A549 (cell line): Measurements from ENCODE around the gene B9D2.

Experiments
- CTCF ChIP-seq: fragments of >200 bp; sonication (Bioruptor Twin); formaldehyde crosslinking; IDR thresholded peaks from 3 replicates; pipeline ENCODE4 v1.5.1; 2016
- MAX ChIP-seq: IDR thresholded peaks from 2 replicates; pipeline ENCODE4 v1.6.1; 2012
- NFE2L2 ChIP-seq: fragments of 150-350 bp; conservative IDR thresholded peaks from 2 replicates; pipeline ENCODE4 v1.6.1; 2014; ENCODE audit warnings: low read length
- POLR2A ChIP-seq: IDR thresholded peaks from 2 replicates; pipeline ENCODE4 v1.6.1; 2012; ENCODE audit warnings: mild to moderate bottlenecking, low read length

GRCh38 chr19:41334793-41335192 is 29.2 kb downstream of the B9D2 start:
- TF ChIP-seq CTCF (no peak), POLR2A (no peak), MAX (no peak), NFE2L2 (no peak)
